DND-41 (cell line): Measurements from ENCODE around the gene ENTPD6.

Experiments
- EZH2 ChIP-seq: IDR thresholded peaks from 3 replicates; pipeline ENCODE4 v1.6.1; 2012; ENCODE audit warnings: borderline replicate concordance, low read depth, mild to moderate bottlenecking, moderate library complexity, low read length, inconsistent platforms; ENCODE audit not compliant: severe bottlenecking
- TF ChIP-seq, protein P1 (sequence below): IDR thresholded peaks from 2 replicates; pipeline ENCODE4 v1.5.1; 2012; ENCODE audit warnings: borderline replicate concordance, low read length, moderate library complexity, mild to moderate bottlenecking; ENCODE audit not compliant: poor library complexity, severe bottlenecking; ENCODE audit errors: extremely low read depth

DNA sequence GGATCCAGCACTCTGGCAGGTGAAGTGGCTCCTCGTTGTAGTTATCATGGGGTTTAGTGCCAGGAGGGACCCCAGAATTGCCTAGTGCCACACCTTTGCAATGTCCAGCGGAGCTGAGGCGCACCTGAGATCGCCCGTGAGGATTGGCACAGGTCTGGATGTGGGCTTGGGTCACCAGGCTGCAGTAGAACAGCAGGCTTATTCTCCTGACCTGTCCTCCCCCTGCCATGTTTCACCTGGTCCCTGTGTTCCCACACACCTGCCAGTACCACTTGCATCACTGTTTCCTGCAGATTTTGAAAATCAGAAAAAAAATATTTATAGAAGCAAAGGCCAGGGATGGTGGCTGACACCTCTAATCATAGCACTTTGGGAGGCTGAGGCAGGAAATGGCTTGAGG, 16.7 kb downstream of the ENTPD6 start:
- TF ChIP-seq, protein P1, sequence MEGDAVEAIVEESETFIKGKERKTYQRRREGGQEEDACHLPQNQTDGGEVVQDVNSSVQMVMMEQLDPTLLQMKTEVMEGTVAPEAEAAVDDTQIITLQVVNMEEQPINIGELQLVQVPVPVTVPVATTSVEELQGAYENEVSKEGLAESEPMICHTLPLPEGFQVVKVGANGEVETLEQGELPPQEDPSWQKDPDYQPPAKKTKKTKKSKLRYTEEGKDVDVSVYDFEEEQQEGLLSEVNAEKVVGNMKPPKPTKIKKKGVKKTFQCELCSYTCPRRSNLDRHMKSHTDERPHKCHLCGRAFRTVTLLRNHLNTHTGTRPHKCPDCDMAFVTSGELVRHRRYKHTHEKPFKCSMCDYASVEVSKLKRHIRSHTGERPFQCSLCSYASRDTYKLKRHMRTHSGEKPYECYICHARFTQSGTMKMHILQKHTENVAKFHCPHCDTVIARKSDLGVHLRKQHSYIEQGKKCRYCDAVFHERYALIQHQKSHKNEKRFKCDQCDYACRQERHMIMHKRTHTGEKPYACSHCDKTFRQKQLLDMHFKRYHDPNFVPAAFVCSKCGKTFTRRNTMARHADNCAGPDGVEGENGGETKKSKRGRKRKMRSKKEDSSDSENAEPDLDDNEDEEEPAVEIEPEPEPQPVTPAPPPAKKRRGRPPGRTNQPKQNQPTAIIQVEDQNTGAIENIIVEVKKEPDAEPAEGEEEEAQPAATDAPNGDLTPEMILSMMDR, result no peak
- no peak for TF ChIP-seq EZH2
